Large intestine (tissue), 12 donors: ENCODE data around the gene C14orf119. TPM values are rescaled to one million over a fixed set of nuclear protein-coding genes. Genes with fewer than 3 reads are reported as not detected.
A peak's percentile ranks its signal among the peaks of the same experiment; 100 is the strongest.

Experiments used
- DNase-seq, 2 donors: peaks; one replicate each; pipeline versions ENCODE4 v3.0.0 to v3.0.0-alpha.2; 2013
- H3K27ac ChIP-seq: one replicate; pipeline ENCODE4 v1.5.1; 2013; ENCODE audit warnings: low read length
- H3K27me3 ChIP-seq: 2 replicates; pipeline ENCODE4 v1.6.1; 2013; ENCODE audit warnings: low read length; ENCODE audit not compliant: control insufficient read depth, insufficient read depth
- H3K36me3 ChIP-seq: 2 replicates; pipeline ENCODE4 v1.6.1; 2013; ENCODE audit warnings: low read length; ENCODE audit not compliant: control insufficient read depth, insufficient read depth
- H3K4me1 ChIP-seq: one replicate; pipeline ENCODE4 v1.6.1; 2013; ENCODE audit warnings: low read length; ENCODE audit not compliant: control insufficient read depth, insufficient read depth
- H3K4me3 ChIP-seq: one replicate; pipeline ENCODE4 v1.5.1; 2013; ENCODE audit warnings: low read length
- H3K9me3 ChIP-seq: one replicate; pipeline ENCODE4 v1.6.1; 2013; ENCODE audit warnings: mild to moderate bottlenecking, low read depth, low read length, moderate library complexity; ENCODE audit not compliant: control insufficient read depth
- WGBS: methylation state at CpG from one replicate; pipeline ENCODE4 v1.1.5; 2013; ENCODE audit warnings: low lambda C conversion rate; ENCODE audit not compliant: insufficient coverage; 5-methylcytosine and 5-hydroxymethylcytosine counted together
- long read RNA-seq, 11 donors: transcript quantifications; one replicate each; lab custom pipeline, GENCODE V29; 2026
- polyA plus RNA-seq: library from polyadenylated mRNA; unstranded; fragments of 120-200 nt; gene quantifications from one replicate; pipeline ENCODE4 v1.2.1, GENCODE V29; 2013

Gene C14orf119
- 60.9 TPM for polyA plus RNA-seq
- long read RNA-seq, donor 1, transcript C14orf119-201 (2 exons, 3,660 nt), result major isoform, 26 of 26 reads
- long read RNA-seq, donor 1, partial matches to known transcripts, result 0 of 26 reads
- long read RNA-seq, donor 1, other reads (novel, unspliced or antisense), result 0 of 26 reads
- long read RNA-seq, donor 2, transcript C14orf119-201 (2 exons, 3,660 nt), result major isoform, 76 of 77 reads
- long read RNA-seq, donor 2, partial matches to known transcripts, result 0 of 77 reads
- long read RNA-seq, donor 2, other reads (novel, unspliced or antisense), result 0 of 77 reads
- long read RNA-seq, donor 3, result 0 reads
- long read RNA-seq, donor 4, transcript C14orf119-201 (2 exons, 3,660 nt), result major isoform, 9 of 16 reads
- long read RNA-seq, donor 4, partial matches to known transcripts, result 7 of 16 reads
- long read RNA-seq, donor 4, other reads (novel, unspliced or antisense), result 0 of 16 reads
- long read RNA-seq, donor 5, transcript C14orf119-201 (2 exons, 3,660 nt), result major isoform, 28 of 41 reads
- long read RNA-seq, donor 5, partial matches to known transcripts, result 13 of 41 reads
- long read RNA-seq, donor 5, other reads (novel, unspliced or antisense), result 0 of 41 reads
- long read RNA-seq, donor 6, transcript C14orf119-201 (2 exons, 3,660 nt), result major isoform, 51 of 51 reads
- long read RNA-seq, donor 6, partial matches to known transcripts, result 0 of 51 reads
- long read RNA-seq, donor 6, other reads (novel, unspliced or antisense), result 0 of 51 reads
- long read RNA-seq, donor 7, transcript C14orf119-201 (2 exons, 3,660 nt), result major isoform, 23 of 23 reads
- long read RNA-seq, donor 7, partial matches to known transcripts, result 0 of 23 reads
- long read RNA-seq, donor 7, other reads (novel, unspliced or antisense), result 0 of 23 reads
- long read RNA-seq, donor 8, transcript C14orf119-201 (2 exons, 3,660 nt), result major isoform, 72 of 73 reads
- long read RNA-seq, donor 8, partial matches to known transcripts, result 0 of 73 reads
- long read RNA-seq, donor 8, other reads (novel, unspliced or antisense), result 0 of 73 reads
- long read RNA-seq, donor 9, transcript C14orf119-201 (2 exons, 3,660 nt), result major isoform, 61 of 61 reads
- long read RNA-seq, donor 9, partial matches to known transcripts, result 0 of 61 reads
- long read RNA-seq, donor 9, other reads (novel, unspliced or antisense), result 0 of 61 reads
- long read RNA-seq, donor 10, transcript C14orf119-201 (2 exons, 3,660 nt), result major isoform, 77 of 77 reads
- long read RNA-seq, donor 10, partial matches to known transcripts, result 0 of 77 reads
- long read RNA-seq, donor 10, other reads (novel, unspliced or antisense), result 0 of 77 reads
- long read RNA-seq, donor 11, transcript C14orf119-201 (2 exons, 3,660 nt), result major isoform, 50 of 50 reads
- long read RNA-seq, donor 11, partial matches to known transcripts, result 0 of 50 reads
- long read RNA-seq, donor 11, other reads (novel, unspliced or antisense), result 0 of 50 reads

DNA sequence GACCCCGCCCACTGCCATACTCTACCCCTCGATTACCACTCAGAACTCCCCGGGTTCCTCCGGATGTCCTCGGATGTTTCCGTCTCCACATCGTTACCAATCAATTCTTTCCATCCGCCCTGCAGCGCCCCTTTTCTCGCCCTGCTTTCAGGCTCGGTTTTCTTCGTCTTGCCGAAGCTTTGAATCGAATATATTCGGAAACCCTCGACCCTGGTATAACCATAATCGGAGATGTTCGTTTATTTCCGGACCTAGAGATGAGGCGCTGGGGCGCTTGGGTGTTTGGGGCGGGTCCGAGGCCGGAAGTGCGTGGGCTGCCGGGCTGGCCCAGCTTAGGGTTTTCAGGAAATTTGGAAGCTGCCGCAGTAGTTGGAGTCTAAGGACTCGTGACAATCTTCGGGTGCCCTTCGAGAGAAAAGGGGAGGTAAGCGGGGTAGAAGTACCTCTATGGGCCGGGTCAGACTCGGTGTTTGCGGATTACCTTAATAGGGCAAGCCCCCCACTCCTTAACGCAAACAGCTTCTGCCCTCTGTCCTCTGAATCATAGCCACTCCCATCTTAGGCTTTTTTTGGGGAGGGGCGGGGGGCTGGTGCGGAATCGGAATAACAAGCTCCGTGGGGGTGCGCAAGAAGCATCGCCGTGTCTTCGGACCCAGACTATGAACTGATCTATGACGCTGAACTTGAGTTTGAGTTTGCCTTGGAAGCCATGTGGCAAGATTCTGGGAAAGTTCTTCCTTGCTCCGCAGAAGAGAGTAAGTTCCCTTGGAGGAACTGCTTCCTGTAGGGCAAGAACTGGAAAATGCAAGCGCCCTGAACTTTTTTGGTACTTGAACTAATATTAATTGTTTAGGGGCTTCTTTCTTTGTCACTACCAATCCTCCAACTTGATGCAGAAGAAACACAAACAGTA is at the start of gene C14orf119:
C14orf119 (plus strand) TSS at position 310 of the 913 bp plus-strand sequence. CDS start 2,154 bp downstream, outside the sequence.
- no CpG with 5 or more reads among the region's 46 CpGs for WGBS
- no peaks in the 10 kb centered on the region for H3K9me3 ChIP-seq
- peaks cover 13% of the 10 kb centered on the region for H3K4me1 ChIP-seq
- peak; percentile 100 for DNase-seq
- peak within 1 kb of the TSS; percentile 98 for H3K27ac ChIP-seq
- peaks cover 39% of the 10 kb centered on the region for H3K36me3 ChIP-seq
- no peaks in the 10 kb centered on the region for H3K27me3 ChIP-seq
- H3K4me3 ChIP-seq, result peak within 1 kb of the TSS; percentile 95

- H3K4me3 ChIP-seq, result no peak overlapping the region
- no peaks in the 10 kb centered on the region for H3K27me3 ChIP-seq
- WGBS, result no CpG with 5 or more reads among the region's 6 CpGs
- H3K27ac ChIP-seq, result no peak overlapping the region
- no peaks in the 10 kb centered on the region for H3K4me1 ChIP-seq
- DNase-seq, result no peak
- H3K36me3 ChIP-seq, result no peaks in the 10 kb centered on the region
- peaks cover 3% of the 10 kb centered on the region for H3K9me3 ChIP-seq
These were observed 48.2 kb upstream of the C14orf119 start for GRCh38 chr14:23047034-23047634.

DNA sequence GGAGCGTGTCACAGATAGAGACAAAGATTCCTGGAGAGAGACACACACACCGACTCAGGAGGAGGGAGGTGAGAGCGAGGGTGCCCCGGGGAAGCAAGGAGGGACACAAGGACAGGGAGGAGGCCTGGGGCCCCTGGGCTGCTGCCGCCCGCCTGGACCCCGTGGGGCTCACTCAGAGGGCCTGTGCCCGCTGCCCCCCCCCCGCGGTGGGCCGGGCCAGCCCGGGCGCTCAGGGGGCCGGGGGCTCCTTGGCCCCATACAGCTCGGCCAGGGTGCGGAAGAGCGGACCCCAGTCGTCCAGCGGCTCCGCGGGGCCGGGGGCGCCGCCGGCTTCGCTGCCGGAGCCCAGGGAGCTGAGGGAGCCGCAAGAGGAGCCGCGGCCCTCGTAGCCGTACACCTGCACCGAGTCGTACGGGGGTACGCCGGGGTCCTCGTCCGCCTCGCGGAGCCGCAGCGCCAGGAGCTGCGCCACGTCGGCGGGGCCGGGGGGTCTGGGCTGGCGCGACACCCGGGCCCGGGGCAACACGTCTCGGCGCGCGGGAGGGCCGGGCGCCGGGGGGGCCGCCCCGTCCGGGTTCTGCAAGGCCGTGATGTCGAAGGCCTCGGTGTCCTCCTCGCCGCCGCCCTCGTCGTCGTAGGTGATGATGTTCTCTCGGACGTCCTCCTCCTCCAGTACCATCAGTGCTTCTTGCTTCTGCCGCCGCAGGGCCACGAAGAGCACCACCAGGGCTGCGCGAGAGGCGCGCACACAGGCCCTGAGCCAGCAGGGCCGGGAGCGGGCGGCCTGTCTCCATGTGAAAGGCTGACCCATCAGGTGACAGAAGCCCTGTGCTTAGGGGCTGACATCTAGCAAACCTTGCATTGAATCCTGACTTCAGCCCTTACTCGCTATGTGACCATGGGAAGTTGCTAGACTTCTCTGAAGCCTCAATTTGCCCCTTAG is 47.3 kb upstream of the C14orf119 start:
- H3K9me3 ChIP-seq, result peaks cover 3% of the 10 kb centered on the region
- H3K4me3 ChIP-seq, result no peak overlapping the region
- no peaks in the 10 kb centered on the region for H3K27me3 ChIP-seq
- no peak overlapping the region for H3K27ac ChIP-seq
- DNase-seq, result no peak
- WGBS, result no CpG with 5 or more reads among the region's 85 CpGs
- no peaks in the 10 kb centered on the region for H3K36me3 ChIP-seq
- no peaks in the 10 kb centered on the region for H3K4me1 ChIP-seq

DNA sequence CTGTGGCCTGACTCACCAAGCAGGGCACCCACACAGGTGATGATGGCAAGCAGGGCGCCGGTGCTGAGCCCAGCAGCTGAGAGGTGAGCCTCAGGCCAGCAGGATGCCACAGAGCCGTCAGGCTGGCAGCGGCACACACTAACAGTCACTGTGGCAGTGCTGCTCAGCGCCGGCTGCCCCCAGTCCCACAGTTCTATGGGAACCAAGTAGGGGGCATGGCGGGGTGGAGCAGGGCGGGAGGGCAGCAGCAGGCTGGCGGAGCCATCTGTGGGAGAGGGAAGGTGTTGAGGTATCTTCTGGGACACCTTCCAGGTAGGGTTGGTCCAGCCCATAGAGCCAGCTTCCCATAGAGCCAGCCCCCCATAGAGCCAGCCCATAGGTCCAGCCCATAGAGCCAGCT is 46.3 kb upstream of the C14orf119 start:
- Histone ChIP-seq H3K36me3 (peaks cover 2% of the 10 kb centered on the region), H3K4me3 (no peak overlapping the region), H3K27ac (no peak overlapping the region), H3K4me1 (no peaks in the 10 kb centered on the region), H3K27me3 (no peaks in the 10 kb centered on the region), H3K9me3 (peaks cover 3% of the 10 kb centered on the region)
- no CpG with 5 or more reads among the region's 9 CpGs for WGBS
- no peak for DNase-seq

- Histone ChIP-seq H3K27me3 (no peaks in the 10 kb centered on the region), H3K9me3 (peaks cover 3% of the 10 kb centered on the region), H3K27ac (no peak overlapping the region), H3K4me3 (no peak overlapping the region), H3K4me1 (peaks cover 5% of the 10 kb centered on the region), H3K36me3 (peaks cover 2% of the 10 kb centered on the region)
- no CpG with 5 or more reads among the region's 5 CpGs for WGBS
- no peak for DNase-seq
These were observed 43.9 kb upstream of the C14orf119 start for GRCh38 chr14:23051141-23052057.

DNA sequence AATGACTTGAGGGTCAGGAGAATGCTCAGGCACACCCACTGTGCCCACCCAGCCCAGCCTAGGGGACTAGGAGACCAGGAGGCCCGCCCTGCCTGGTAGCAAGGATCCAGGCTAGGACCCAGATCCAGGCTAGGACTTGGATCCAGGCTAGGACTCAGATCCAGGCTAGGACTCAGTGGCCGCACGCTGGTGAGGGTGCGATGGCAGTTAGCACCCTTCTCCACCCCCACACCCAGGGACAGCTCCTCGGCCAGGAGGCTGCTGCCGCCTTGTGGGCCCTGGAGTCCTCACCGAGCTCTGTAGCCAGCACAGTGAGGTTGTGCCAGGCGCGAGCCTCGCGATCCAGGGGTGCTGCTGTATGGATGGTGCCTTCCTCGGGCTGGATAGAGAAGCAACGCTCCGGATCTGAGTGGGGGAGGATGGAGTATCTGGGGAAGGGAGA is 43.1 kb upstream of the C14orf119 start:
- peaks cover 3% of the 10 kb centered on the region for H3K9me3 ChIP-seq
- peaks cover 13% of the 10 kb centered on the region for H3K4me1 ChIP-seq
- DNase-seq, result no peak
- no peaks in the 10 kb centered on the region for H3K27me3 ChIP-seq
- H3K4me3 ChIP-seq, result no peak overlapping the region
- H3K27ac ChIP-seq, result no peak overlapping the region
- no CpG with 5 or more reads among the region's 14 CpGs for WGBS
- peaks cover 2% of the 10 kb centered on the region for H3K36me3 ChIP-seq

DNA sequence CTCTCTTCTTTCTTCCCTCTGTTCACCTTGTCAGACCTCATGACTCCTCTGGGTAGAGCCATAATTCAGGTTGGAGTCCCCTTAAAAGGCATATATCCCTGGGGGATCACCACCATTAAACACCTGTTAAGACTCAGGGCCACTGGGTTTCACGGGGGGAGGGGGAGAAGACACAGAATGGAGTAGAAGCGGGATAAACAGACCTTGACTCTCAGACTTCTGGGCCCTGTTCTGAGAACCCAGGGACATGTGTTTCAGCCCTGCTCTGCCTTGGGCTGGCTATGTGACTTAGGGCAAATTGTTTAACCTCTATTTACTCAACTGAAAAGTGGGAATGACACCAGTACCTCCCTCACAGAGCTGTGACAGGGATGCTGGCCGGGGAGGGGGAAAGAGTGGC is 42.6 kb upstream of the C14orf119 start:
- Histone ChIP-seq H3K4me1 (peaks cover 13% of the 10 kb centered on the region), H3K27me3 (no peaks in the 10 kb centered on the region), H3K9me3 (peaks cover 3% of the 10 kb centered on the region), H3K4me3 (no peak overlapping the region), H3K27ac (no peak overlapping the region), H3K36me3 (peaks cover 2% of the 10 kb centered on the region)
- WGBS, result no CpG with 5 or more reads among the region's 3 CpGs
- DNase-seq, result no peak

- no peak overlapping the region for H3K4me3 ChIP-seq
- peaks cover under 1% of the 10 kb centered on the region for H3K9me3 ChIP-seq
- no peaks in the 10 kb centered on the region for H3K27me3 ChIP-seq
- DNase-seq, result no peak
- H3K27ac ChIP-seq, result no peak overlapping the region
- H3K4me1 ChIP-seq, result peaks cover 13% of the 10 kb centered on the region
- no CpG with 5 or more reads among the region's 10 CpGs for WGBS
- H3K36me3 ChIP-seq, result peaks cover 2% of the 10 kb centered on the region
These were observed 41.9 kb upstream of the C14orf119 start for GRCh38 chr14:23053426-23053825.
